HL-60 (cell line): ENCODE results near the gene ARFGAP1.

Experiments used
- DNase-seq, 2 experiments: peaks; one replicate each; pipeline ENCODE4 v3.0.0-alpha.2; 2010 to 2020; ENCODE audit warnings: low read depth in 1 of 2, low spot score in 1 of 2
- H3K27ac ChIP-seq: fragments of 250-450 bp; sonication (Bioruptor Pico); replicated peaks from 2 replicates; pipeline ENCODE4 v1.5.1; 2020; ENCODE audit warnings: mild to moderate bottlenecking, moderate library complexity
- H3K27me3 ChIP-seq: fragments of 250-450 bp; sonication (Bioruptor Pico); 2 replicates; pipeline ENCODE4 v1.5.1; 2021; ENCODE audit warnings: mild to moderate bottlenecking, moderate library complexity; ENCODE audit not compliant: insufficient read depth, poor library complexity, severe bottlenecking
- H3K4me3 ChIP-seq: replicated peaks from 2 replicates; pipeline ENCODE4 v1.5.1; 2011; ENCODE audit warnings: mild to moderate bottlenecking, control low read depth, low read length; ENCODE audit not compliant: insufficient read depth
- CTCF ChIP-seq: IDR thresholded peaks from one replicate; pipeline ENCODE4 v1.5.1; 2011; ENCODE audit warnings: low read length, control low read depth, inconsistent platforms; ENCODE audit not compliant: insufficient read depth
- GABPA ChIP-seq: IDR thresholded peaks from 2 replicates; pipeline ENCODE4 v1.6.1; 2012; ENCODE audit warnings: low read depth
- POLR2AphosphoS5 ChIP-seq: IDR thresholded peaks from 2 replicates; pipeline ENCODE4 v1.6.1; 2012; ENCODE audit warnings: low read depth
- SPI1 ChIP-seq: IDR thresholded peaks from 2 replicates; pipeline ENCODE4 v1.6.1; 2012; ENCODE audit warnings: low read depth, mild to moderate bottlenecking, borderline replicate concordance
- TF ChIP-seq, protein P1 (sequence below): IDR thresholded peaks from 2 replicates; pipeline ENCODE4 v1.6.1; 2012; ENCODE audit warnings: low read depth; ENCODE audit not compliant: insufficient replicate concordance

The ARFGAP1 gene

DNA sequence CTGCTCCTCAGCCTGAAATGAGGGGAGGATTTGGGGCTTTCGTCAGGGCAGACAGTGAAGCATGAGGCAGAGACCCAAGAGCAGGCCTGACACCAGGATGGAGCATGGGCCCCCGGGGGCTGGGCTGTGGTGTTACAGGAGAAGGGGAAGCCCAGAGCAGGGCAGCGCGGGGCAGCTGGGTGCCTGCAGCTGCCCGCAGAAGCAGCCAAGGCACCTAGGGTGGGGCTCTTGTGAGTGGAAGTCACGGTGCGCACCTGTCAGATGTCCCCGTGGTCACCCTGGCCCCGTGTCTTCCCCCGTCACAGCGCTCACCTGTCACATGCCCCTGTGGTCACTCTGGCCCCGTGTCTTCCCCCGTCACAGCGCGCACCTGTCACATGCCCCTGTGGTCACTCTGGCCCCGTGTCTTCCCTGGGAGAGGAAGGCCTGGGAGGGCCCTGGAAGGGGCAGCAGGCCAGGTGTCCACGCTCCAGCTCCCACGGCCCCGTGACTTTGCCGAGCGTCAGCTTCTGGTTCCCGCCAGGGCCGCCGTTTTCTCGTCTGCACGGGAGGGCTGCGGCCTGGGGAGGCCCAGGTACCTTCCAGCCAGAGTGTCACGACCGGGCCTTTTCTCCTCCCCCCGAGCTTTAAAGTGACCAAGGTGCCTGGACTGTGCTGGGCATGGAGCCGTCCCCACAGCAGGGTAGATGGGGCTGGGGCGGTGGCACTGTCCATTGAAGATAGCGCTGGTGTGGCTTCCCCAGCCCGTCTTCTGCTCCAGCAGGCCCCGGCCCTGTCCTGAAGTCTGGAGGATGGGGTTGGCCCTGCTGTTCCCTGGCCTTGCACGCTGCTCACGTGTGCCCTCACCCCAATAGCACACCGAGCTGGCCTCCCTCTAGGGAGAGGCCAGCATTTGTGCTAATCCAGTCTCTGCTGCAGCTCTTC is 9.4 kb downstream of the ARFGAP1 start:
- Histone ChIP-seq H3K27me3 (no peaks in the 10 kb centered on the region), H3K4me3 (no peak overlapping the region), H3K27ac (no peak overlapping the region)
- DNase-seq, result no peak
- TF ChIP-seq POLR2AphosphoS5, result no peak
- TF ChIP-seq, protein P1, sequence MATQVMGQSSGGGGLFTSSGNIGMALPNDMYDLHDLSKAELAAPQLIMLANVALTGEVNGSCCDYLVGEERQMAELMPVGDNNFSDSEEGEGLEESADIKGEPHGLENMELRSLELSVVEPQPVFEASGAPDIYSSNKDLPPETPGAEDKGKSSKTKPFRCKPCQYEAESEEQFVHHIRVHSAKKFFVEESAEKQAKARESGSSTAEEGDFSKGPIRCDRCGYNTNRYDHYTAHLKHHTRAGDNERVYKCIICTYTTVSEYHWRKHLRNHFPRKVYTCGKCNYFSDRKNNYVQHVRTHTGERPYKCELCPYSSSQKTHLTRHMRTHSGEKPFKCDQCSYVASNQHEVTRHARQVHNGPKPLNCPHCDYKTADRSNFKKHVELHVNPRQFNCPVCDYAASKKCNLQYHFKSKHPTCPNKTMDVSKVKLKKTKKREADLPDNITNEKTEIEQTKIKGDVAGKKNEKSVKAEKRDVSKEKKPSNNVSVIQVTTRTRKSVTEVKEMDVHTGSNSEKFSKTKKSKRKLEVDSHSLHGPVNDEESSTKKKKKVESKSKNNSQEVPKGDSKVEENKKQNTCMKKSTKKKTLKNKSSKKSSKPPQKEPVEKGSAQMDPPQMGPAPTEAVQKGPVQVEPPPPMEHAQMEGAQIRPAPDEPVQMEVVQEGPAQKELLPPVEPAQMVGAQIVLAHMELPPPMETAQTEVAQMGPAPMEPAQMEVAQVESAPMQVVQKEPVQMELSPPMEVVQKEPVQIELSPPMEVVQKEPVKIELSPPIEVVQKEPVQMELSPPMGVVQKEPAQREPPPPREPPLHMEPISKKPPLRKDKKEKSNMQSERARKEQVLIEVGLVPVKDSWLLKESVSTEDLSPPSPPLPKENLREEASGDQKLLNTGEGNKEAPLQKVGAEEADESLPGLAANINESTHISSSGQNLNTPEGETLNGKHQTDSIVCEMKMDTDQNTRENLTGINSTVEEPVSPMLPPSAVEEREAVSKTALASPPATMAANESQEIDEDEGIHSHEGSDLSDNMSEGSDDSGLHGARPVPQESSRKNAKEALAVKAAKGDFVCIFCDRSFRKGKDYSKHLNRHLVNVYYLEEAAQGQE, result no peak
- no peak for TF ChIP-seq GABPA
- no peak for TF ChIP-seq CTCF
- no peak for TF ChIP-seq SPI1

DNA sequence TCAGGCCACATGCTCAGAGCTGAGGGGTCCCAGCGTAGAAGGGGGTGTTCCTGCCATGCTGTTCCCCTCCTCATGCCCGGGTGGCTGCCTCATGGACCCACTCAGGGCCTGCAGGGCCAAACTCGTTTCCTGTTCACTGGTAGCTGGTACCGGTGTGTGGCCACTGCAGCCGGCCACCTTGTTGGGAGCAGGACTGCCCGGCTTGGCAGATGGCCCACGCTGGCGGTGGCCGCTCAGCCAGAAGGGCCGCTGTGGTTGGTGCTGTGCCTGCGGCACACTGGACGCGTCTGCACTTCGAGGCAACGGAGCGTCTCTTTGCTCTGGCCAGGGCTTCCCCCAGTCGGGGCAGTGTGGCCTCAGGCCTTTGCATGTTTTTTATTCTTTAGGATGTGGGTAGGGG is 10.3 kb downstream of the ARFGAP1 start:
- TF ChIP-seq POLR2AphosphoS5, result no peak
- no peak for TF ChIP-seq GABPA
- TF ChIP-seq, protein P1, result no peak
- no peak for TF ChIP-seq CTCF
- no peak for TF ChIP-seq SPI1
- H3K4me3 ChIP-seq, result no peak overlapping the region
- H3K27me3 ChIP-seq, result no peaks in the 10 kb centered on the region
- DNase-seq, result no peak
- H3K27ac ChIP-seq, result no peak overlapping the region

DNA sequence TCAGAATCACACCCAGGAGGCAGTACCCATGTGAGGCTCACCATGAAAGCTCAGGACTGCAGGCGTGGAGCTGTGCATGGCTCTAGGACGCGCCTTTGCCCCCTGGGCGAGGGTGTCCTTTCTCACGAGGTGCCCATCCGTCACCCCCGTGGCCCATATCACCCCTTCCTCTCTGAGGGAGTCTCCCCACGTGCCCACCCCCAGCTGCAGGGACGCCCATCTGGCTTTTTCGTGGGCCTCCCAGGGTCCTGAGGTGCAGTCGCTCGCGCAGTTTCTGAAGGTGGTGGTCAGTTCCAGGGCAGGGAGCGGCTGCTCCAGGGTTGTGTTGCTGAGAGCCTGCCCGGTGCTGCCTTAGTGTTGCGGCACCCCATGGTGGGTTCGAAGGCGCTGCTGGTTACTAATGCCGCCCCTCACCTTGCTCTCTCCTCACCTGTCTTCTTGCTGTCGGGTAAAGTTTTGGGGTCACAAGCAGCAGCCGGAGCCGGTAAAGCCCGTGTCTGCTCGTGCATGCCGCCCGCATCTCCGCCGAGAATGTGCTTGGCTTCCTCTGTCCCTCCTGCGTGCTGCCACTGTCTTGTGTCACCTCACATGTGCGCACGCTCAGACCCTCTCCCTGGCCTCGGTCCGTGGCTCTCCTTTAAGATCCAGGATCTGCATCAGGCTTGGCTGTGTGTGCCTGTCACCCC is 10.9 kb downstream of the ARFGAP1 start:
- DNase-seq, result no peak
- no peak overlapping the region for H3K27ac ChIP-seq
- no peak overlapping the region for H3K4me3 ChIP-seq
- TF ChIP-seq, protein P1, result no peak
- TF ChIP-seq POLR2AphosphoS5, result no peak
- TF ChIP-seq SPI1, result no peak
- TF ChIP-seq GABPA, result no peak
- TF ChIP-seq CTCF, result no peak
- H3K27me3 ChIP-seq, result no peaks in the 10 kb centered on the region
